Measurements from ENCODE around the gene NR1H4. TPM values are rescaled to one million over a fixed set of nuclear protein-coding genes. Genes with fewer than 3 reads are reported as not detected.

NR1H4 gene
- total and polyA plus RNA-seq, 4 donors = 0.40 to 2.9 (median 0.75) TPM

GRCh38 chr12:100484891-100485471 is 11.3 kb downstream of the NR1H4 start:
- H3K36me3 ChIP-seq (ENCODE audit: control insufficient read depth, insufficient read depth, low read length) = no peaks in the 10 kb centered on the region
- DNase-seq (ENCODE audit: low read depth in 4 of 6, low spot score in 6 of 6) = peak in 1 of 6 donors; percentile 10
- H3K27me3 ChIP-seq (ENCODE audit: control insufficient read depth, insufficient read depth, low read length) = no peaks in the 10 kb centered on the region
- H3K27ac ChIP-seq (ENCODE audit: low read depth, low read length) = no peak overlapping the region
- H3K4me1 ChIP-seq (ENCODE audit: control insufficient read depth, insufficient read depth, low read length) = no peaks in the 10 kb centered on the region
- no peak overlapping the region for H3K4me3 ChIP-seq (ENCODE audit: low read depth, low read length)
- no peaks in the 10 kb centered on the region for H3K9me3 ChIP-seq (ENCODE audit: control insufficient read depth, insufficient read depth, low read length)

GRCh38 chr12:100485983-100486382 is 12.3 kb downstream of the NR1H4 start:
- no peak overlapping the region for H3K27ac ChIP-seq (ENCODE audit: low read depth, low read length)
- H3K4me3 ChIP-seq (ENCODE audit: low read depth, low read length) = no peak overlapping the region
- H3K4me1 ChIP-seq (ENCODE audit: control insufficient read depth, insufficient read depth, low read length) = no peaks in the 10 kb centered on the region
- no peak for DNase-seq (ENCODE audit: low read depth in 4 of 6, low spot score in 6 of 6)
- WGBS (ENCODE audit: insufficient coverage) = no CpG with 5 or more reads among the region's 5 CpGs
- H3K27me3 ChIP-seq (ENCODE audit: control insufficient read depth, insufficient read depth, low read length) = no peaks in the 10 kb centered on the region
- no peaks in the 10 kb centered on the region for H3K9me3 ChIP-seq (ENCODE audit: control insufficient read depth, insufficient read depth, low read length)
- no peaks in the 10 kb centered on the region for H3K36me3 ChIP-seq (ENCODE audit: control insufficient read depth, insufficient read depth, low read length)

- Histone ChIP-seq H3K27ac (ENCODE audit: low read depth, low read length) (no peak overlapping the region), H3K9me3 (ENCODE audit: control insufficient read depth, insufficient read depth, low read length) (no peaks in the 10 kb centered on the region)
These were observed 15.7 kb downstream of the NR1H4 start for GRCh38 chr12:100489251-100489820.

GRCh38 chr12:100490056-100490455 is 16.4 kb downstream of the NR1H4 start:
- DNase-seq (ENCODE audit: low read depth in 4 of 6, low spot score in 6 of 6) = no peak
- H3K27me3 ChIP-seq (ENCODE audit: control insufficient read depth, insufficient read depth, low read length) = no peaks in the 10 kb centered on the region
- 90% methylated on average over 1 of the region's 1 CpG for WGBS (ENCODE audit: insufficient coverage)

More at GRCh38 chr12:100489251-100489820, 15.7 kb downstream of the NR1H4 start:
- Histone ChIP-seq H3K27me3 (ENCODE audit: control insufficient read depth, insufficient read depth, low read length) (no peaks in the 10 kb centered on the region), H3K36me3 (ENCODE audit: control insufficient read depth, insufficient read depth, low read length) (no peaks in the 10 kb centered on the region), H3K4me3 (ENCODE audit: low read depth, low read length) (no peak overlapping the region), H3K4me1 (ENCODE audit: control insufficient read depth, insufficient read depth, low read length) (no peaks in the 10 kb centered on the region)
- peak in 1 of 6 donors; percentile 10 for DNase-seq (ENCODE audit: low read depth in 4 of 6, low spot score in 6 of 6)
- 82% methylated on average over 2 of the region's 3 CpGs for WGBS (ENCODE audit: insufficient coverage)

GRCh38 chr12:100491104-100491503 is 17.4 kb downstream of the NR1H4 start:
- Histone ChIP-seq H3K9me3 (ENCODE audit: control insufficient read depth, insufficient read depth, low read length) (no peaks in the 10 kb centered on the region), H3K36me3 (ENCODE audit: control insufficient read depth, insufficient read depth, low read length) (no peaks in the 10 kb centered on the region), H3K4me1 (ENCODE audit: control insufficient read depth, insufficient read depth, low read length) (no peaks in the 10 kb centered on the region), H3K27me3 (ENCODE audit: control insufficient read depth, insufficient read depth, low read length) (no peaks in the 10 kb centered on the region), H3K27ac (ENCODE audit: low read depth, low read length) (no peak overlapping the region), H3K4me3 (ENCODE audit: low read depth, low read length) (no peak overlapping the region)
- DNase-seq (ENCODE audit: low read depth in 4 of 6, low spot score in 6 of 6) = no peak
- WGBS (ENCODE audit: insufficient coverage) = 100% methylated on average over 2 of the region's 4 CpGs

More at GRCh38 chr12:100490056-100490455, 16.4 kb downstream of the NR1H4 start:
- Histone ChIP-seq H3K4me1 (ENCODE audit: control insufficient read depth, insufficient read depth, low read length) (no peaks in the 10 kb centered on the region), H3K9me3 (ENCODE audit: control insufficient read depth, insufficient read depth, low read length) (no peaks in the 10 kb centered on the region), H3K27ac (ENCODE audit: low read depth, low read length) (no peak overlapping the region), H3K4me3 (ENCODE audit: low read depth, low read length) (no peak overlapping the region), H3K36me3 (ENCODE audit: control insufficient read depth, insufficient read depth, low read length) (no peaks in the 10 kb centered on the region)

- no peak overlapping the region for H3K4me3 ChIP-seq (ENCODE audit: low read depth, low read length)
- H3K4me1 ChIP-seq (ENCODE audit: control insufficient read depth, insufficient read depth, low read length) = no peaks in the 10 kb centered on the region
- H3K36me3 ChIP-seq (ENCODE audit: control insufficient read depth, insufficient read depth, low read length) = no peaks in the 10 kb centered on the region
- no peaks in the 10 kb centered on the region for H3K9me3 ChIP-seq (ENCODE audit: control insufficient read depth, insufficient read depth, low read length)
- H3K27me3 ChIP-seq (ENCODE audit: control insufficient read depth, insufficient read depth, low read length) = no peaks in the 10 kb centered on the region
- WGBS (ENCODE audit: insufficient coverage) = 80% methylated on average over 1 of the region's 6 CpGs
- DNase-seq (ENCODE audit: low read depth in 4 of 6, low spot score in 6 of 6) = peak in 1 of 6 donors; percentile 24
- no peak overlapping the region for H3K27ac ChIP-seq (ENCODE audit: low read depth, low read length)
These were observed 19.8 kb downstream of the NR1H4 start for GRCh38 chr12:100493396-100494012.

- Histone ChIP-seq H3K36me3 (ENCODE audit: control insufficient read depth, insufficient read depth, low read length) (no peaks in the 10 kb centered on the region), H3K27ac (ENCODE audit: low read depth, low read length) (no peak overlapping the region), H3K4me3 (ENCODE audit: low read depth, low read length) (no peak overlapping the region), H3K27me3 (ENCODE audit: control insufficient read depth, insufficient read depth, low read length) (no peaks in the 10 kb centered on the region), H3K4me1 (ENCODE audit: control insufficient read depth, insufficient read depth, low read length) (no peaks in the 10 kb centered on the region), H3K9me3 (ENCODE audit: control insufficient read depth, insufficient read depth, low read length) (no peaks in the 10 kb centered on the region)
- no CpG with 5 or more reads among the region's 2 CpGs for WGBS (ENCODE audit: insufficient coverage)
- DNase-seq (ENCODE audit: low read depth in 4 of 6, low spot score in 6 of 6) = no peak
These were observed 20.4 kb downstream of the NR1H4 start for GRCh38 chr12:100494026-100494425.

GRCh38 chr12:100494538-100494937 is 20.9 kb downstream of the NR1H4 start:
- no peak overlapping the region for H3K27ac ChIP-seq (ENCODE audit: low read depth, low read length)
- no peaks in the 10 kb centered on the region for H3K27me3 ChIP-seq (ENCODE audit: control insufficient read depth, insufficient read depth, low read length)
- no peaks in the 10 kb centered on the region for H3K9me3 ChIP-seq (ENCODE audit: control insufficient read depth, insufficient read depth, low read length)
- H3K4me1 ChIP-seq (ENCODE audit: control insufficient read depth, insufficient read depth, low read length) = no peaks in the 10 kb centered on the region
- no CpG with 5 or more reads among the region's 2 CpGs for WGBS (ENCODE audit: insufficient coverage)
- H3K36me3 ChIP-seq (ENCODE audit: control insufficient read depth, insufficient read depth, low read length) = no peaks in the 10 kb centered on the region
- DNase-seq (ENCODE audit: low read depth in 4 of 6, low spot score in 6 of 6) = no peak
- H3K4me3 ChIP-seq (ENCODE audit: low read depth, low read length) = no peak overlapping the region

GRCh38 chr12:100497105-100497795 is 23.6 kb downstream of the NR1H4 start:
- Histone ChIP-seq H3K4me3 (ENCODE audit: low read depth, low read length) (no peak overlapping the region), H3K36me3 (ENCODE audit: control insufficient read depth, insufficient read depth, low read length) (no peaks in the 10 kb centered on the region), H3K9me3 (ENCODE audit: control insufficient read depth, insufficient read depth, low read length) (no peaks in the 10 kb centered on the region), H3K4me1 (ENCODE audit: control insufficient read depth, insufficient read depth, low read length) (no peaks in the 10 kb centered on the region), H3K27me3 (ENCODE audit: control insufficient read depth, insufficient read depth, low read length) (no peaks in the 10 kb centered on the region), H3K27ac (ENCODE audit: low read depth, low read length) (no peak overlapping the region)
- no peak for DNase-seq (ENCODE audit: low read depth in 4 of 6, low spot score in 6 of 6)
- WGBS (ENCODE audit: insufficient coverage) = 74% methylated on average over 12 of the region's 15 CpGs
